COR-L47 (cell line): Measurements from ENCODE around the gene PIWIL4.
"Not testable (repeated sequence)": the region's sequence is repeated elsewhere in the genome, so short reads cannot be mapped to it uniquely, and the experiment has no call there.

Experiments used
- DNase-seq: peaks from one replicate; lab custom pipeline; 2025; lab: John Stamatoyannopoulos, UW

The PIWIL4 gene

GRCh38 chr11:94585399-94585798, 18.2 kb downstream of the PIWIL4 start:
- no peak for DNase-seq

DNA sequence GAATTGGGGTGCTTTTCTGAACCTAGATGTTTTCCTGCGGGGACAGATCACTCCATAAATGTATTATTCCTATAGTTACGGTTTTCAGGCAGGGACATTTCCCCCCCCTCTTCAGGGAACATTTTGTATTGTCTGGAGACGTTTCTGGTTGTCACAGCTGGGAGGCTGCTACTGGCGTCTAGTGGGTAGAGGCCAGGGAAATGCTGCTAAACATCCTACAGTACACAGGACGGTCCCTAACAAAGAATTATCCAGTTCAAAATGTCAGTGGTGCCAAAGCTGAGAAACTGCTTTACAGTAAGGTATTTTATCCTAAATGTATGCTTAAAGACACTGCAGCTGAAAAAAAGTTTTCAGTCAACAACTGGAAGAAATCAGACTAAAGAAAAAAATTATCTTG, 19.4 kb downstream of the PIWIL4 start:
- no peak for DNase-seq

DNA sequence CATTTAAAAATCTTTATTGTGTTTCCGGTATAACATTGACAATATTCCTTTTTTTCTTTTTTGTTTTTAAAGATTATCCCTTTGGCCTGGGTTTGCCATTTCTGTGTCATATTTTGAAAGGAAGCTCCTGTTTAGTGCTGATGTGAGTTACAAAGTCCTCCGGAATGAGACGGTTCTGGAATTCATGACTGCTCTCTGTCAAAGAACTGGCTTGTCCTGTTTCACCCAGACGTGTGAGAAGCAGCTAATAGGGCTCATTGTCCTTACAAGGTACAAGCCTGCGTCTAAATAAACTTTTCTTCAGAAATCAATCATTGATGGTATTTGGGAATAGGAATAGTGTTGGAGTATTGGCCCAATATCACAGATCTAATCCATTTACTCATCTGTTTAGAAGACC, 19.8 kb downstream of the PIWIL4 start:
- no peak for DNase-seq

- no peak for DNase-seq
Measured at GRCh38 chr11:94588366-94588942, 21.3 kb downstream of the PIWIL4 start.

DNA sequence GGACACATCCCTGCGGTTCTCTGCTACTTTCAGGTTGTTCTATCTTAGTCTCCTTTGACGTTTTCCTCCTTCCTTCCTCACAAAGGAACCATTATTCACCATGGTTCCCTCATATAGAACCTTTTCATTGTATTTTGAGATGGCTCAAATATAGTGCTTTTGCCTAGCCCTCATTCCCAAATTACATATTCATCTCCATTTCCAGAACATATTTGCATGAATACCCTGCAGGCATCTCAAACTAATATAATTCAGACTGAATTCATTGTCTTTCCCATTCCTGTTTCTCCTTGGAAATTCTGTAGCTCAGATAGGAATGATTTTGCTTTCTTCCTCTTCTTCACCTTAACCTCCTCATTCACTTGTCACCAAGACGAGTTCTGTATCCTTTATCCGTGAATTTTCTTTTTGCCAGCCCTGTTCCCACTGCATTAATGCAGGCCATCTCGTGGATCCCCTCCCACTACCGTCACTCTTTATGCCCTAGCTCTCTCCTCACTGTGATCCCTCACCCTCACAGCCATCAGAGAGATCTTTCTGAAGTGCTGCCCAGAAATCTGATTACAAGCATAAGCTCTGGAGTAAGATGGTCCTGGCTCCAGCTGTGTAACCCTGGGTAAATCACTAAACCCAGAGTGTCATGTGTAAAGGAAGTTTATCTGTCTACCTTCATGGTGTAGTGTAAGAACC, 23.3 kb downstream of the PIWIL4 start:
- no peak for DNase-seq

GRCh38 chr11:94593030-94593429, 25.9 kb downstream of the PIWIL4 start:
- no peak for DNase-seq

DNA sequence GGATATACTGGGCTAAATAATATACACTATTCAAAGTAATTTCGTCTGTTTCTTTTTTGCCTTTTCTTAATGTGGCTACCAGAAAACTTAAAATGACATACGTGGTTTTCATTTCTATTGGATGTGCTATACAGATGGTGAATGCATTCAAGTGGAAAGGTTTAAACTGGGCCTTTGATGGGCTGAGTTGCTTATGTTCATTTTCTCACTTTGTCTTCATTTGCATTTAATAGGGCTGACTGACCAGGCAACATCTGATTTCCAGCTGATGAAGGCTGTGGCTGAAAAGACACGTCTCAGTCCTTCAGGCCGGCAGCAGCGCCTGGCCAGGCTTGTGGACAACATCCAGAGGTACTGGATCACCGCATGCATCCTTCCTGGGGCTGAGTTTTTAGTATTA, 27.9 kb downstream of the PIWIL4 start:
- no peak for DNase-seq

DNA sequence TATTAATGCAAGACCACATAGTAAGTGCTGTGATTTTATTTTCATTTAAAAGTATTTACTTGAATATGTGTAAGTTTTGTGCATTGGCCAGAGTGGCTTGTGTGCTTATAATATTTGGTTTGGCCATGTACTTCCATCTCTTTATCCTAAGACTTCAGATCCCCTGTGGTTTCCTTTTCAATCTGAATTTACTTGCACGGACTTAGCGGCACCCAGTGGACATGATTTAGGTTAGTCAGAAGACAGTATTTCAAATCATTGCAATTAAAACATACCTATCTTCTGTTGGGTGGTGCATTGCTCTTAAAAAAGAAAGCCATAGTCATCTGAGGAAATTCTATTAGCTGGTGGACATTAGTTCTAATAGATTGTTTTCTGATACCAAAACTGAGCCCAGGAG, 30.7 kb downstream of the PIWIL4 start:
- peak; percentile 13 for DNase-seq

DNA sequence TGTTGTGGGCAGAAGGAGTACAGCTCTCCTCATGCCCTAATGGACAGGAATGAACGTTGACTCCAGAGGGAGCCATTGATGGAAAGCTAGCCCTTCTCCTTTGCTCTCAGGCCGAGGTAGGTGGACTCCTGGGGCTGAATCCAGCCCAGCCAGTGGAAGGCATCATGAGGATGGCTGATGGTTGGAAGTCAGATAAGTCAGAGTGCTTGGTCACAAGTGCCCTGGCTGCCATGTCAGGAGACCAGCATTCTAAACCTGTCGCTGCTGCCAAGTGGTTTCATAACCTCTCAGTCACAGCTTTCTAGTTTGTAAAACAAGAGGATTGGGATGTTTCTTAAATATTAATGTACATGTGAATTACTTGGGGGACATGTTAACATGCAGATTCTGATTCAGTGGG, 32.3 kb downstream of the PIWIL4 start:
- DNase-seq, result no peak

DNA sequence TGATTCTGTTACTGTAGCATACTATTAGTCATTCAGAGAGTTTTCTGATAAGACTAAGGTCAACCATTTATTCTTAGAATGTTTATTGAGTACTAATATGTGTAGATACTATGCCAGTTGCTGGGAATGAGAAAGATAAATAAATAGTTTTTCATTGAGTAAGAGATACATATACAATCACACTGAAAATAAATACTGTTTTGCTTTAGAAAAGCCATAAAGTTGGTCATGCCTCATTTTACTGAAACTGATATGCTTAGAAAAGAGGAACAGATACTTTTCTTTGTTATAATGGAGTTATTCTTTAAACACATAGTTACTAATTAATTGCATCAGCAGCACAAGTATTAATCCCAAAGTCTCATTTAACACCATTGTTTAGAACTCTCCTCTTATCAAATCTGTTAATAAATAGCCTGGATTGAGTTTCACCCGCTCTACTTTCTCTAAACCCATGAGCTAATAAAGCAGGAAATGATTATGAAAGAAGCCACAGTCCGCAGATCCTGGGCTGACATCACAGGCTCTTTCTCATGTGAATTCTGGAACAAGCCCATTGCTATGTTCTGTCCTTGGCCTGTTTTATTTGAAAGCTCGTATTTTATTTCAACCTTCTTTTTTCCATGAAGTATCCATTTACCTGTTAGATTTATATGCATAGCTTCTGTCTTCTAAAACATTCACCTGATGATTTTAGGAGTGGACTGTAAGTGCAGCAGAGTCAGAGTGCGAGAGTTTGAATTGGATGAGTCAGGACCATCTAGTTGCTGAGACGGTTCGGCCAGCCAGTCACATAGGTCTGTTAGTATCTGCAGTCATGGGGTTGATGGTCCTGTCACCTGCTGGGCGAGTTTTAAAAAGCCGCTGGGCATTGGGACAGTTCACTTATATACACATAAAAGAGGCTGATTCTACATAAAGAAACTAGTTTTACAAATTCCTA, 35.5 kb downstream of the PIWIL4 start:
- no peak for DNase-seq

- DNase-seq, result no peak
Measured at GRCh38 chr11:94603587-94603986, 36.4 kb downstream of the PIWIL4 start.

DNA sequence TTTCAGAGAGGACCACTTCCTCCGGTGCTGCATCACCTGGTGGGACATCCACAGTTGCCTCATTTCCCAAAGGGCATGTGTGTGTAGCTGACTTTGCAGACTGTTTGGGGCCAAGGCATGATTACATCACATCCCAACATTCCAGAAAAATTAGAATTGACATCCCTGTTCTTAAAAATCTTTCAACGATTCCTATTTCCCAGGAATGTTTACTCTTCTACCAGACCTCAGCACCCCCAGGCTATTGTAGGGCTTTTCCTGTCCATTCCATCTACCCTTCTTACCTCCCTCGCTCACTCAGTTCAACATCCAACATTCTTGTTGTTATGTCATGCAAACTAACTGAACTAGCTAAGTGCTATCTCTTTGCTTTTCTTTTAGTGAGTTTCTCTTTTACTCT, 37.3 kb downstream of the PIWIL4 start:
- DNase-seq, result no peak

DNA sequence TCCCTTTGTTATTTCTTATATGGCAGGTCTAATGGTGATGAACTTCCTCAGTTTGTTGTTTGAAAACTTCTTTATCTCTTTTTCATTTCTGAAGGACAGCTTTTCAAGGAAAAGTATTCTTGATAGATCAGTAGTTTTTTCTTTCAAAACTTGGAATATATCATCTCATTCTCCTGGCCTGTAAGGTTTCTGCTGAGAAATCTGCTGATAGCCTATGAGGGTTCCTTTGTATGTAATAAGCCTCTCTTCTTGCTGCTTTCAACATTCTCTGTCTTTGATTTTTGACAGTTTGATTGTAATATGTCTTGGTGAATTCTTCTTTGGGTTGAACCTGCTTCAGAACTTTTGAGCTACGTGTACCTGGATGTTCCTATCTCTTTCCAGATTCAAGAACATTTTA, 46.0 kb downstream of the PIWIL4 start:
- DNase-seq, result no peak

DNA sequence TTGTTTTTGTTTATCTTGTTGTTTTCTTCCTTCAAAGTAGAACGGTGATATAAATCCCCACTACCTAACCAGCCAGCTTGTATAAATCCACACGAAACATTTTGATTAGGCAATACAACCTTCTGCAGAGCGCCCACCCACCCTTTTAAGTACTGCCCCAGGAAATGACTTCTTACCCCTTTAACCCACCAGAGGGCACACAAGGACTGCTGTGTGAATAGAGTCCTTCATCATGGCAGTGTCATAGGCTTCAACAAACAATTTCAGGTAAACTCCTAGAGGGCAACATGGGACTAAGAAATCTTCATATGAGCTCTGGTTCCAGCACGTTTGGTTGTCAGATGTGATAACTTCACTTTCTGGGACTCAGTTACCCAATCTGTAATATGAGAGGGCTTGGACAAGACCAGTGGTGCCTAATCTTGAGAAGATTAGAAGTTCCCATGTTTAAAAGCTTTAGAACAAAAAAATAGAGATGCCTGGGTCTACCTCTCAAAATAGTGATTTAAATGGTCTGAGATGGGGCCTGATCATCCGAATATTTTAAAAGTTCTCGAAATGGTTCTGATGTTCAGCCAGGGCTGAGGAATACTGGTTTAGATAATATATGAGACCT, 56.1 kb downstream of the PIWIL4 start:
- peak; percentile 77 for DNase-seq

DNA sequence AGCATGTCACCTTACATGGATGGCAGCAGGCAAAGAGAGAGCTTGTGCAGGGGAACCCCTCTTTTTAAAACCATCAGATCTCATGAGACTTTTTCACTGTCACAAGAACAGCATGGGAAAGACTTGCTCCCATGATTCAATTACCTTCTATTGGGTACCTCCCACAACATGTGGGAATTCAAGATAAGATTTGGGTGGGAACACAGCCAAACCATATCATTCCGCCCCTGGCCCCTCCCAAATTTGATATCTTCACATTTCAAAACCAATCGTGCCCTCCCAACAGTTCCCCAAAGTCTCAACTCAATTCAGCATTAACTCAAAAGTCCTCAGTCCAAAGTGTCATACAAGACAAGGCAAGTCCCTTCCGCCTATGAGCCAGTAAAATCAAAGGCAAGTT, 58.3 kb downstream of the PIWIL4 start:
- not testable (repeated sequence) for DNase-seq

DNA sequence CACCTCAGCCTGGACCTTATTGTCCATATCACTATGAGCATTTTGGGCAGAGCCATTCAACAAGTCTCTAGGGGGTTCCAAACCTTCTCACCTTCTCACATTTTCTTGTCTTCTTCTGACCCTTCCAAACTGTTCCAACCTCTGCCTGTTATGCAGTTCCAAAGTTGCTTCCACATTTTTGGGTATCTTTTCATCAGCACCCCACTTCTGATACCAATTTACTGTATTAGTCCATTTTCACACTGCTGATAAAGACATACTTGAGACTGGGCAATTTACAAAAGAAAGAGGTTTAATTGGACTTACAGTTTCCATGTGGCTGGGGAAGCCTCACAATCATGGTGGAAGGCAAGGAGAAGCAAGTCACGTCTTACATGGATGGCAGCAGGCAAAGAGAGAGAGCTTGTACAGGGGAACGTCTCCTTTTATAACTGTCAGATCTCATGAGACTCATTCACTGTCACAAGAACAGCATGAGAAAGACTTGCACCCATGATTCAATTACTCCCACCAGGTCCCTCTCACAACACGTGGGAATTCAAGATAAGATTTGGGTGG, 59.9 kb downstream of the PIWIL4 start:
- DNase-seq, result not testable (repeated sequence)

DNA sequence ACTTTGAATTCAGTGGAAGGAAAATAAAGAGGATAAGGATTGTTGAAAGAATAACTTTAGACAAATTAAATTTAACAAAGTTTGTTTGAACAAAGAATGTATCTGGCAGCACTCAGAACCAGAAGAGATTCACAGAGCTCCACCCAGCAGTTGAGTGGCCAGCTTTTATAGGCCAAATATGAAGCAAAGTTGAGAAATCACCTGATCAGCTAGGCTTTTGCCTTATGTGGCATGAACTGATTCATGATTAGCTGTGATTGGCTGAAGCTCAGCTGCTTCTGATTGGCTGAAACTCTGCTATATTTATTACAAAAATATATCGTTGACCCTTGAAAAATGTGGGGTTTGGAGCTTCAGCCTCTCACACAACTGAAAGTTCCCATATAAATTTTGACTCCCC, 62.6 kb downstream of the PIWIL4 start:
- no peak for DNase-seq

DNA sequence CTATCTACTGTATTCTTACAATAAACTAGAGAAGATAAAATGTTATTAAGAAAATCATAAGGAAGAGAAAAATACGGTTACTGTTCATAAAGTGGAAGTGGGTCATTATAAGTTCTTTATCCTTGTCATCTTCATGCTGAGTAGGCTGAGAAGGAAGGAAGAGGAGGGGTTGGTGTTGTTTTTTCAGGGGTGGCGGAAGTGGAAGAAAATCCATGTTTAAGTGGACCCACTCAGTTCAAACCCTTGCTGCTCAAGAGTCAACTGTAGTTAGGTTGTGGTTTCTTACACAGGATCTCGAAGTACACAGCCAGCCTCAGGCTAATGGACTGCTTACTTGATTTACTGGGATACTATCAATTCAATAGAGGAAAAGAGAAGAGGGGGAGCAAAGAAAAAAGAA, 63.1 kb downstream of the PIWIL4 start:
- DNase-seq, result no peak

DNA sequence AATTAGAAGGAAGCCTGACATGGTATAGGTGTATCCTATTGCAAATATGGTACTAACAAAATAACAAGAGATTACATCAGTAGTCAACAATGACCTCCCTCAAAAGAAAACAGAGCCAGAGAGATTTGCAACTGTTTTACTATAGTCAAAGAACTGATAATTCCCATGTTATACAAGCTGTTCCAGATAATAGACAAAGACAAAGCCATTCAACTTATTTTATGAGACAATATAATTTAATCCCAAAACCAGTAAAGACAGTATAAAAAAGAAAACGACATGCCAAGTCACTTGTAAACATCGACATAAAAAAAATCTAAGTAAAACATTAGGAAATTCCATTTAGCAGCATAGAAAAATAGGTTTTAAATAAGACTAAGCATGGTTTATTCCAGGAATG, 65.2 kb downstream of the PIWIL4 start:
- DNase-seq, result no peak

GRCh38 chr11:94635072-94635471, 67.9 kb downstream of the PIWIL4 start:
- no peak for DNase-seq

DNA sequence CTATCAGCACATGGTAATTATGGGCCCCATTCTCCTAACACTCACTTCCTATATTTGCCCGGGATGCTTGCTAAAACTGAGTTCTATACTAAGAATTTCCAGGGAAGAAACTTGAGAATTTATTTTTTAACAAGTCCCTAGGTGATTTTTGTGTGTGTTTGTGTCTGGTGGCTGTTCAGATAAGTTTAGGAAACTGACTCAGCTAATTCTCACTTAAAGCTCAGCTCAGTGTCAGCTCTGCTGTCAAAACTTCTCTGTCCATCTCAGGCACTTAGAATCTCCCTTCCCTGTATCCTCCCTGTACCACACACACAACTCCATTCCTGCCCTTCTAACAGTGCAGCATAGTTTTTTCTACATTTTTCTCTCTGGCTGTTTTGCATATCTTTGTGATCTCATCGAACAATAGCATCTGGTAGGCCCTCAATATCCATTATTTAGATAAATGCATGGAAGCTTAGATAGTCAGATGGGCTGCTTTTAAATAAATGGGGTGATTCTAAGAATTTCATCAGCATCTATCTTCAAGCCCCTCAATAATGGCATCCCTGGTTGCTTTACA, 69.3 kb downstream of the PIWIL4 start:
- DNase-seq, result no peak

GRCh38 chr11:94638301-94638901, 71.2 kb downstream of the PIWIL4 start:
- DNase-seq, result no peak
